ENCODE data around the gene SERINC5. TPM values are rescaled to one million over a fixed set of nuclear protein-coding genes. Genes with fewer than 3 reads are reported as not detected.

SERINC5 gene
- total and polyA plus RNA-seq, 2 of the 4 experiments (the other 2 are of a cell fraction), result 5.0 to 8.1 TPM

DNA sequence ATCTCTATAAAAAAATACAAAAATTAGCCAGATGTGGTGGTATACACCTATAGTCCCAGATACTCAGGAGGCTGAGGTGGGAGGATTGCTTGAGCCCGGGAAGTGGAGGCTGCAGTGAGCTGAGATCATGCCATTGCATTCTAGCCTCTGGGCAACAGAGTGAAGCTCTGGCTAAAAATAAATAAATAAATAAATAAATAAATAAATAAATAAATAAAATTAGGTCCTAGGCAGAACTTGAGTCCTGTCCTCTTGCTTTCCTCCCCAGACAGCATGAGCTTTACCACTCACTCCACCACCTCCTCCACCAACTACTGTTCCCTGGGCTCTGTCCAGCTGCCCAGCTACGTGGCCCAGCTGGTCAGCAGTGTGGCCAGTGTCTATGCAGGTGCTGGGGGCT, 32.3 kb upstream of the SERINC5 start:
- Histone ChIP-seq H3K79me1 (ENCODE audit: low read depth in 1 of 2, low read length in 2 of 2) (no peaks in the 10 kb centered on the region), H3K56ac (ENCODE audit: extremely low read depth, insufficient read depth, low read length) (no peak overlapping the region), H2AK9ac (replicated peaks; ENCODE audit: low read depth, low read length, poor library complexity) (no peak overlapping the region), H3K9me1 (ENCODE audit: insufficient read depth, low read length) (no peaks in the 10 kb centered on the region), H2AFZ (replicated peaks; ENCODE audit: low read length, poor library complexity) (no peak overlapping the region), H2BK15ac (ENCODE audit: low read depth, low read length) (no peak overlapping the region), H4K5ac (ENCODE audit: low read depth, low read length) (no peak overlapping the region), H2BK20ac (ENCODE audit: low read depth, low read length) (no peak overlapping the region), H2BK120ac (ENCODE audit: low read depth, low read length) (no peak overlapping the region), H4K91ac (ENCODE audit: insufficient read depth, low read depth, low read length) (no peak overlapping the region), H3K18ac (ENCODE audit: low read depth, low read length) (no peak overlapping the region), H3K4ac (ENCODE audit: low read depth, low read length) (no peak overlapping the region), H3K14ac (replicated peaks; ENCODE audit: low read depth, low read length) (no peak overlapping the region), H2AK5ac (ENCODE audit: low read depth, low read length) (no peak overlapping the region), H4K20me1 (ENCODE audit: insufficient read depth, low read length) (no peaks in the 10 kb centered on the region), H3K9me3 (ENCODE audit: control insufficient read depth, insufficient read depth, low read length) (no peaks in the 10 kb centered on the region), H3K9ac (ENCODE audit: low read depth, low read length) (no peak overlapping the region), H3K4me3 (ENCODE audit: insufficient read depth, low read depth, low read length) (no peak overlapping the region), H3K27ac (ENCODE audit: insufficient read depth, low read length) (no peak overlapping the region), H3K36me3 (ENCODE audit: control insufficient read depth, insufficient read depth, low read length) (no peaks in the 10 kb centered on the region), H3K4me2 (ENCODE audit: low read depth, low read length) (no peak overlapping the region), H2BK5ac (ENCODE audit: low read depth, low read length, poor library complexity, severe bottlenecking) (no peak overlapping the region), H3K27me3 (ENCODE audit: control insufficient read depth, insufficient read depth, low read length) (peaks cover 3% of the 10 kb centered on the region), H4K8ac (ENCODE audit: low read depth in 2 of 2, low read length in 2 of 2) (no peak overlapping the region), H3K23ac (ENCODE audit: low read depth, low read length) (no peak overlapping the region), H3K4me1 (ENCODE audit: control insufficient read depth, insufficient read depth, low read length) (no peaks in the 10 kb centered on the region)
- ATAC-seq (ENCODE audit: low read depth) (no peak), DNase-seq (no peak)
- in situ Hi-C loops (cut with MboI; ENCODE audit: low sequenced_read_pairs) (no loop called here), intact Hi-C loops (cut with micrococcal nuclease) (no loop called here), dilution Hi-C loops (cut with HindIII; ENCODE audit: low sequenced_read_pairs, unreplicated experiment) (no loop called here)
- no CpG with 5 or more reads among the region's 2 CpGs for WGBS, 2 experiments (ENCODE audit: extremely low coverage in 2 of 2, insufficient read length in 1 of 2)
- TF ChIP-seq FOS (IDR thresholded peaks at IDR 0.05; ENCODE audit: low read depth, low read length) (no peak), MAFK (IDR thresholded peaks at IDR 0.05; ENCODE audit: low read depth, low read length) (no peak), MAZ (IDR thresholded peaks at IDR 0.05; ENCODE audit: borderline replicate concordance, low read depth, low read length) (no peak), CTCF (conservative IDR thresholded peaks at IDR 0.05; ENCODE audit: low read depth, low read length) (no peak), RFX5 (IDR thresholded peaks at IDR 0.05; ENCODE audit: low read depth, low read length) (no peak), NFE2L2 (IDR thresholded peaks at IDR 0.05; ENCODE audit: low read depth, low read length) (no peak)
- TF ChIP-seq, protein P1, sequence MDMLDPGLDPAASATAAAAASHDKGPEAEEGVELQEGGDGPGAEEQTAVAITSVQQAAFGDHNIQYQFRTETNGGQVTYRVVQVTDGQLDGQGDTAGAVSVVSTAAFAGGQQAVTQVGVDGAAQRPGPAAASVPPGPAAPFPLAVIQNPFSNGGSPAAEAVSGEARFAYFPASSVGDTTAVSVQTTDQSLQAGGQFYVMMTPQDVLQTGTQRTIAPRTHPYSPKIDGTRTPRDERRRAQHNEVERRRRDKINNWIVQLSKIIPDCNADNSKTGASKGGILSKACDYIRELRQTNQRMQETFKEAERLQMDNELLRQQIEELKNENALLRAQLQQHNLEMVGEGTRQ (IDR thresholded peaks at IDR 0.05; ENCODE audit: low read depth, low read length), result no peak
- no TSS peak for BruUV-seq (replicated peaks)
- ChIA-PET CTCF (no interaction called here), POLR2A (ENCODE audit: unreplicated experiment) (no interaction called here)
